SK-N-SH (cell line): ENCODE data around the gene PCNX1.

Experiments used
- CHD2 ChIP-seq: fragments of 150-350 bp; IDR thresholded peaks from 2 replicates; pipeline ENCODE4 v1.6.1; 2018; ENCODE audit warnings: low read length; ENCODE audit not compliant: partially characterized antibody
- ELF1 ChIP-seq: IDR thresholded peaks from 2 replicates; pipeline ENCODE4 v1.4.0; 2012
- GABPA ChIP-seq: IDR thresholded peaks from 2 replicates; pipeline ENCODE4 v1.4.0; 2012; ENCODE audit warnings: low read depth, mild to moderate bottlenecking
- MXI1 ChIP-seq: IDR thresholded peaks from 2 replicates; pipeline ENCODE4 v1.6.1; 2012; ENCODE audit warnings: mild to moderate bottlenecking, low read depth, low read length, improper control_type of control experiment
- POLR2AphosphoS5 ChIP-seq: IDR thresholded peaks from 2 replicates; pipeline ENCODE4 v1.6.1; 2012; ENCODE audit warnings: low read depth, low read length
- RXRA ChIP-seq: IDR thresholded peaks from 2 replicates; pipeline ENCODE4 v1.4.0; 2012; ENCODE audit warnings: low read depth, mild to moderate bottlenecking, borderline replicate concordance
- TAF1 ChIP-seq: IDR thresholded peaks from 2 replicates; pipeline ENCODE4 v1.6.1; 2012; ENCODE audit warnings: low read depth, mild to moderate bottlenecking, low read length, moderate library complexity, borderline replicate concordance
- TEAD4 ChIP-seq: IDR thresholded peaks from 2 replicates; pipeline ENCODE4 v1.4.0; 2012; ENCODE audit warnings: mild to moderate bottlenecking, borderline replicate concordance; ENCODE audit not compliant: insufficient read depth
- TF ChIP-seq, protein P1 (sequence below): fragments of 150-350 bp; IDR thresholded peaks from 2 replicates; pipeline ENCODE4 v1.6.1; 2017; ENCODE audit warnings: antibody characterized with exemption, low read length, low read depth, borderline replicate concordance
- TF ChIP-seq, protein P2 (sequence below): fragments of 200-600 bp; sonication (generic); IDR thresholded peaks from 2 replicates; pipeline ENCODE4 v1.6.1; 2017; ENCODE audit warnings: antibody characterized with exemption, mild to moderate bottlenecking, moderate library complexity
- TF ChIP-seq, protein P3 (sequence below): IDR thresholded peaks from 2 replicates; pipeline ENCODE4 v1.6.1; 2012; ENCODE audit warnings: mild to moderate bottlenecking, low read depth, low read length, moderate library complexity

GRCh38 chr14:70884595-70885342, 22.5 kb upstream of the PCNX1 start:
- TF ChIP-seq TAF1 (no peak), MXI1 (no peak), TEAD4 (no peak), POLR2AphosphoS5 (no peak), CHD2 (no peak), ELF1 (no peak), GABPA (no peak), RXRA (no peak)
- TF ChIP-seq, protein P1, sequence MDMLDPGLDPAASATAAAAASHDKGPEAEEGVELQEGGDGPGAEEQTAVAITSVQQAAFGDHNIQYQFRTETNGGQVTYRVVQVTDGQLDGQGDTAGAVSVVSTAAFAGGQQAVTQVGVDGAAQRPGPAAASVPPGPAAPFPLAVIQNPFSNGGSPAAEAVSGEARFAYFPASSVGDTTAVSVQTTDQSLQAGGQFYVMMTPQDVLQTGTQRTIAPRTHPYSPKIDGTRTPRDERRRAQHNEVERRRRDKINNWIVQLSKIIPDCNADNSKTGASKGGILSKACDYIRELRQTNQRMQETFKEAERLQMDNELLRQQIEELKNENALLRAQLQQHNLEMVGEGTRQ, result no peak
- TF ChIP-seq, protein P2, sequence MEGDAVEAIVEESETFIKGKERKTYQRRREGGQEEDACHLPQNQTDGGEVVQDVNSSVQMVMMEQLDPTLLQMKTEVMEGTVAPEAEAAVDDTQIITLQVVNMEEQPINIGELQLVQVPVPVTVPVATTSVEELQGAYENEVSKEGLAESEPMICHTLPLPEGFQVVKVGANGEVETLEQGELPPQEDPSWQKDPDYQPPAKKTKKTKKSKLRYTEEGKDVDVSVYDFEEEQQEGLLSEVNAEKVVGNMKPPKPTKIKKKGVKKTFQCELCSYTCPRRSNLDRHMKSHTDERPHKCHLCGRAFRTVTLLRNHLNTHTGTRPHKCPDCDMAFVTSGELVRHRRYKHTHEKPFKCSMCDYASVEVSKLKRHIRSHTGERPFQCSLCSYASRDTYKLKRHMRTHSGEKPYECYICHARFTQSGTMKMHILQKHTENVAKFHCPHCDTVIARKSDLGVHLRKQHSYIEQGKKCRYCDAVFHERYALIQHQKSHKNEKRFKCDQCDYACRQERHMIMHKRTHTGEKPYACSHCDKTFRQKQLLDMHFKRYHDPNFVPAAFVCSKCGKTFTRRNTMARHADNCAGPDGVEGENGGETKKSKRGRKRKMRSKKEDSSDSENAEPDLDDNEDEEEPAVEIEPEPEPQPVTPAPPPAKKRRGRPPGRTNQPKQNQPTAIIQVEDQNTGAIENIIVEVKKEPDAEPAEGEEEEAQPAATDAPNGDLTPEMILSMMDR, result no peak
- TF ChIP-seq, protein P3, sequence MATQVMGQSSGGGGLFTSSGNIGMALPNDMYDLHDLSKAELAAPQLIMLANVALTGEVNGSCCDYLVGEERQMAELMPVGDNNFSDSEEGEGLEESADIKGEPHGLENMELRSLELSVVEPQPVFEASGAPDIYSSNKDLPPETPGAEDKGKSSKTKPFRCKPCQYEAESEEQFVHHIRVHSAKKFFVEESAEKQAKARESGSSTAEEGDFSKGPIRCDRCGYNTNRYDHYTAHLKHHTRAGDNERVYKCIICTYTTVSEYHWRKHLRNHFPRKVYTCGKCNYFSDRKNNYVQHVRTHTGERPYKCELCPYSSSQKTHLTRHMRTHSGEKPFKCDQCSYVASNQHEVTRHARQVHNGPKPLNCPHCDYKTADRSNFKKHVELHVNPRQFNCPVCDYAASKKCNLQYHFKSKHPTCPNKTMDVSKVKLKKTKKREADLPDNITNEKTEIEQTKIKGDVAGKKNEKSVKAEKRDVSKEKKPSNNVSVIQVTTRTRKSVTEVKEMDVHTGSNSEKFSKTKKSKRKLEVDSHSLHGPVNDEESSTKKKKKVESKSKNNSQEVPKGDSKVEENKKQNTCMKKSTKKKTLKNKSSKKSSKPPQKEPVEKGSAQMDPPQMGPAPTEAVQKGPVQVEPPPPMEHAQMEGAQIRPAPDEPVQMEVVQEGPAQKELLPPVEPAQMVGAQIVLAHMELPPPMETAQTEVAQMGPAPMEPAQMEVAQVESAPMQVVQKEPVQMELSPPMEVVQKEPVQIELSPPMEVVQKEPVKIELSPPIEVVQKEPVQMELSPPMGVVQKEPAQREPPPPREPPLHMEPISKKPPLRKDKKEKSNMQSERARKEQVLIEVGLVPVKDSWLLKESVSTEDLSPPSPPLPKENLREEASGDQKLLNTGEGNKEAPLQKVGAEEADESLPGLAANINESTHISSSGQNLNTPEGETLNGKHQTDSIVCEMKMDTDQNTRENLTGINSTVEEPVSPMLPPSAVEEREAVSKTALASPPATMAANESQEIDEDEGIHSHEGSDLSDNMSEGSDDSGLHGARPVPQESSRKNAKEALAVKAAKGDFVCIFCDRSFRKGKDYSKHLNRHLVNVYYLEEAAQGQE, result no peak
